GM23338 (cell line): ENCODE data around the gene SPINT3. TPM values are rescaled to one million over a fixed set of nuclear protein-coding genes. Genes with fewer than 3 reads are reported as not detected.

ENCODE experiments used
- ATAC-seq: fragments of 200-7000 bp; cut with Tn5 transposase; 3 replicates; pipeline ENCODE4 v1.9.1; 2020
- DNase-seq: peaks from one replicate; pipeline ENCODE4 v3.0.0-alpha.2; 2015; ENCODE audit warnings: low spot score
- H2AFZ ChIP-seq: fragments of 200-600 bp; sonication (generic); 2 replicates; pipeline ENCODE4 v1.8.0; 2016; ENCODE audit warnings: antibody characterized with exemption, mild to moderate bottlenecking, moderate library complexity
- H3F3A ChIP-seq: fragments of 200-600 bp; sonication (generic); replicated peaks from 2 replicates; pipeline ENCODE4 v1.8.0; 2017; ENCODE audit warnings: antibody characterized with exemption, mixed run types, low read depth
- H3K27ac ChIP-seq: fragments of 200-600 bp; sonication (generic); 2 replicates; pipeline ENCODE4 v1.6.1; 2016; ENCODE audit warnings: low read depth
- H3K27me3 ChIP-seq: fragments of 200-600 bp; sonication (generic); 2 replicates; pipeline ENCODE4 v1.8.0; 2016; ENCODE audit warnings: mild to moderate bottlenecking, mixed run types, moderate library complexity; ENCODE audit not compliant: insufficient read depth
- H3K36me3 ChIP-seq: fragments of 200-600 bp; sonication (generic); 2 replicates; pipeline ENCODE4 v1.8.0; 2016; ENCODE audit warnings: mild to moderate bottlenecking; ENCODE audit not compliant: insufficient read depth
- H3K4me1 ChIP-seq: fragments of 200-600 bp; sonication (generic); 2 replicates; pipeline ENCODE4 v1.8.0; 2016; ENCODE audit warnings: mild to moderate bottlenecking, moderate library complexity; ENCODE audit not compliant: insufficient read depth
- H3K4me2 ChIP-seq: fragments of 200-600 bp; sonication (generic); 2 replicates; pipeline ENCODE4 v1.7.1; 2017; ENCODE audit warnings: mixed run types
- H3K4me3 ChIP-seq: fragments of 200-600 bp; sonication (generic); 2 replicates; pipeline ENCODE4 v1.6.1; 2016; ENCODE audit warnings: mixed run types
- H3K79me2 ChIP-seq: fragments of 200-600 bp; sonication (generic); replicated peaks from 2 replicates; pipeline ENCODE4 v1.8.0; 2017; ENCODE audit warnings: mild to moderate bottlenecking; ENCODE audit not compliant: insufficient read depth
- H3K9me2 ChIP-seq: fragments of 200-600 bp; sonication (generic); 2 replicates; pipeline ENCODE4 v1.8.0; 2017; ENCODE audit not compliant: insufficient read depth
- H4K20me1 ChIP-seq: fragments of 200-600 bp; sonication (generic); replicated peaks from 2 replicates; pipeline ENCODE4 v1.8.0; 2017; ENCODE audit warnings: mild to moderate bottlenecking; ENCODE audit not compliant: insufficient read depth
- H3K27ac Mint-ChIP-seq: 2 replicates; pipeline ENCODE4 v1.8.0; 2020; ENCODE audit warnings: inconsistent platforms, mild to moderate bottlenecking, moderate library complexity, mixed read lengths
- H3K27me3 Mint-ChIP-seq: 3 replicates; pipeline ENCODE4 v1.8.0; 2022; ENCODE audit warnings: low read depth, mild to moderate bottlenecking, moderate library complexity, mixed read lengths, inconsistent platforms; ENCODE audit not compliant: insufficient read depth, poor library complexity
- H3K36me3 Mint-ChIP-seq: 3 replicates; pipeline ENCODE4 v1.8.0; 2021; ENCODE audit warnings: low read depth, mild to moderate bottlenecking, inconsistent platforms, moderate library complexity, mixed read lengths
- H3K4me1 Mint-ChIP-seq: 3 replicates; pipeline ENCODE4 v1.8.0; 2020; ENCODE audit warnings: mild to moderate bottlenecking, inconsistent platforms, mixed read lengths
- H3K4me3 Mint-ChIP-seq: 3 replicates; pipeline ENCODE4 v1.8.0; 2021; ENCODE audit warnings: moderate library complexity, mild to moderate bottlenecking, inconsistent platforms, mixed read lengths
- H3K9me3 Mint-ChIP-seq: 3 replicates; pipeline ENCODE4 v1.8.0; 2020; ENCODE audit warnings: moderate library complexity, mild to moderate bottlenecking, inconsistent platforms, mixed read lengths
- CREB1 ChIP-seq: fragments of 250-450 bp; sonication (Bioruptor Pico); IDR thresholded peaks from 2 replicates; pipeline ENCODE4 v1.5.0; 2020; ENCODE audit warnings: low read depth, mild to moderate bottlenecking, moderate library complexity
- JUNB ChIP-seq: IDR thresholded peaks from one replicate; pipeline ENCODE4 v1.6.1; 2016; ENCODE audit warnings: antibody characterized with exemption; ENCODE audit not compliant: unreplicated experiment
- NANOG ChIP-seq: IDR thresholded peaks from 2 replicates; pipeline ENCODE4 v1.6.1; 2016; ENCODE audit warnings: antibody characterized with exemption, borderline replicate concordance
- STAT1 ChIP-seq: IDR thresholded peaks from one replicate; pipeline ENCODE4 v1.6.1; 2016; ENCODE audit warnings: antibody characterized with exemption; ENCODE audit not compliant: unreplicated experiment
- ZNF114 ChIP-seq: fragments of 250-450 bp; sonication (Bioruptor Pico); IDR thresholded peaks from 2 replicates; pipeline ENCODE4 v1.5.0; 2020; ENCODE audit warnings: mild to moderate bottlenecking, moderate library complexity
- ZNF462 ChIP-seq: fragments of 250-450 bp; sonication (Bioruptor Pico); IDR thresholded peaks from 2 replicates; pipeline ENCODE4 v1.5.0; 2020; ENCODE audit warnings: mild to moderate bottlenecking, moderate library complexity
- polyA plus RNA-seq: library from polyadenylated mRNA; unstranded; fragments of >200 nt; fragmentation: Nextera tagmentation; extraction: Ambion mirVana; gene quantifications from 2 replicates; pipeline ENCODE4 v1.2.1, GENCODE V29; 2016
- total RNA-seq: library from RNA; depleted of rRNA; stranded (reverse); fragments of >200 nt; shearing (Covaris generic); gene quantifications from 2 replicates; pipeline ENCODE4 v1.2.3, GENCODE V29; 2014

Gene SPINT3
- total and polyA plus RNA-seq, 2 experiments from 2014 or later = not detected

GRCh38 chr20:45552456-45552855, 37.0 kb upstream of the SPINT3 start:
- peaks cover 36% of the 10 kb centered on the region for H3K9me2 ChIP-seq

More at GRCh38 chr20:45552456-45552855, 37.0 kb upstream of the SPINT3 start:
- H3K79me2 ChIP-seq = no peaks in the 10 kb centered on the region
- no peak for ATAC-seq
- Mint-ChIP-seq H3K27ac (no peak overlapping the region), H3K4me3 (no peak overlapping the region), H3K36me3 (no peaks in the 10 kb centered on the region; the same call in 1 of the 3 replicates), H3K4me1 (no peaks in the 10 kb centered on the region), H3K9me3 (no peaks in the 10 kb centered on the region; the same call in 2 of the 3 replicates), H3K27me3 (no peaks in the 10 kb centered on the region)
- no peak for DNase-seq
- no peaks in the 10 kb centered on the region for H3K27me3 ChIP-seq
- TF ChIP-seq STAT1 (no peak), JUNB (no peak), ZNF114 (CRISPR knock-in tag) (no peak), CREB1 (CRISPR knock-in tag) (no peak), ZNF462 (CRISPR knock-in tag) (no peak), NANOG (no peak)
- no peaks in the 10 kb centered on the region for H3F3A ChIP-seq
- H3K4me2 ChIP-seq = no peak overlapping the region
- H2AFZ ChIP-seq = no peak overlapping the region
- no peak overlapping the region for H3K27ac ChIP-seq
- H3K4me1 ChIP-seq = no peaks in the 10 kb centered on the region
- no peaks in the 10 kb centered on the region for H3K36me3 ChIP-seq
- H3K4me3 ChIP-seq = no peak overlapping the region
- H4K20me1 ChIP-seq = no peaks in the 10 kb centered on the region
